Breast epithelium (tissue), 3 donors: ENCODE data around the gene RNPC3.

ENCODE experiments used
- CTCF ChIP-seq, 3 donors: fragments of 450-650 bp; IDR thresholded peaks; one replicate each; pipeline ENCODE4 v1.5.1; 2016 to 2017; ENCODE audit warnings: antibody characterized with exemption in 3 of 3, mild to moderate bottlenecking in 3 of 3, moderate library complexity in 3 of 3
- POLR2A ChIP-seq: fragments of 450-650 bp; IDR thresholded peaks from one replicate; pipeline ENCODE4 v1.6.1; 2016; ENCODE audit warnings: antibody characterized with exemption, mild to moderate bottlenecking, moderate library complexity

DNA sequence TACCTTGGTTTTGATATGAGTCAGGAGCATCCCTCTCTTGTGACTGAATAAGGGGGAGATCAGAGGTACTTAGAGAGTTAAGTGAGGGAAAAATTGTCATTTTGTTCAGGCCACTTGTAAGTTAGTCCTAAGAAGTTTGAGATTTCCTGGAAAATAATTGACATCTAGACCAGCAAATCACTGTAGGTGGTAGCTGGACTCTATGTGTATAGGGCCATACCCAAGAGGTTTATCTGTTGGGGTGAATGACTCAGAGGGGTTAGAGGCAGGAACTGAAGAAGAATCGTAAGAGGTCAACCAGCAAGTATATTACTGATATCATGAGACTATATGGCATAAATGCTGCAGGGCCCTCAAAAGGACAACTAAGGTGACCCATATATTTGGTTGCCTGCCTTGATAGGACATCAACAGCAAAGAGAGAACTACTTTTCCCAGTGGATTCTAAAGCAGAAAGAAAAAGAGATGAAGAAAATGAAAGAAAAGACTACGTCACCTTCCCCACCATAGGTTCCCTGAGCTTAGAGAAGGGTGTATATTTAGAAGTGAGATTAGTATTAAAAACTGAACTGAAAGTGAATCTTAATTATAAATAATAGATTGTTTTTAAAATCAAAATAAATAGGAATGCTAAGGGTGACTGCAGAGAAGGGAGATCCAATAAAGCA lies 8.0 kb upstream of the RNPC3 start:
- TF ChIP-seq CTCF (IDR thresholded peaks at IDR 0.05), result no peak
- TF ChIP-seq POLR2A, result no peak
